HG03060 (cell line): ENCODE measurements around the gene ASPM.
A peak's percentile ranks its signal among the peaks of the same experiment; 100 is the strongest.

Experiments used
- ATAC-seq: cut with Tn5 transposase; IDR thresholded peaks from one replicate; pipeline ENCODE4 v1.9.1; 2021; ENCODE audit warnings: low read depth, moderate number of reproducible peaks; ENCODE audit not compliant: unreplicated experiment

Gene ASPM

DNA sequence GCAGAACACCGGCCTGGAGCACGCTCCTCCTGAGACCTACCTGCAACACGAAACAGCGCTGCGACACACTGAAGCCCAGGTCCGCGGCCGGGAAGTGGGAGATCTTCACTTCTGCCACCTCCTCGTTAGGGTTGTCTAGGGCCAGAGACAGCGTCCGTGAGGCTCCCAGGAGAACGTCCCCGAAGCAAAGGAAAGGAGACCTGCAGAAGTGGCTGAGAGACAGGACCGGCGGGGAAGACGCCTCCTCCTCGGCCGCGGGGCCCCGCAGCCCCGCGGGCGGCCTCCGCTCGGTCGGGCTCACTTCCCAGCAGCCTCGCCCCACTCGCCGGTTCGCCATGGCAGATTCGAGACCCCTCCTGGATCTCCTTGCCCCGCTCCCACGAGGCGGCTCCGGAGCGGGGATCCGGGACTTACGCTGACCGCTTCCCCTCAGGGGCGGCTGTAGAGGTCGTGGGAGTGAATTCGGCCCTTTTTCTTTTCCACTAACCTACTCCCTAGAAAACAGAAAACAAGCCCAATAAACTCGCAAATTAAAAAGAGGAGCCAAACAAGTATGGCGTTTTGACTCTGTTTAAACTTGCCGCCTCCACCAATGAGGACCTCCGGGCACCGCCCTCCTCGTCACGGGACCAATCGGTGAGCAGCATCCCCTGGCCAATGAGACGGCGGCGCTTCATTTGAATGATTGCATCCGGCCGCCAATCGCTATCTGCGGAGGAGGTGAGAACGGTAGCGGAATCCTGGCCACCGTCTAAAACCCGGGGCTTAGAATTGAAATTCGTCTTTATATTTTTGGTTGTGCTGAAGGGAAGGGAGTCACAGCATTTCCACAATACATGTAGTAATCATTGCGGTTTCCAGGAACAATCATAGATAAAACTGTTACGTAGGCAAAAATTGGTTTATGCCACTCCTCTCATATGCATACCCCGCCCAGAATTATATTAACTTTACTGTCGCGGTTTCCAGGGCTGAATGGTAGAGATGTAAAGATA, at the start of gene ASPM:
TSS of gene ASPM (minus strand) at position 569 of the 995 bp plus-strand sequence. CDS start at position 337, 232 bp downstream.
- ATAC-seq: peak; percentile 93

GRCh38 chr1:197195100-197195499, 48.6 kb upstream of the ASPM start:
- ATAC-seq: no peak

DNA sequence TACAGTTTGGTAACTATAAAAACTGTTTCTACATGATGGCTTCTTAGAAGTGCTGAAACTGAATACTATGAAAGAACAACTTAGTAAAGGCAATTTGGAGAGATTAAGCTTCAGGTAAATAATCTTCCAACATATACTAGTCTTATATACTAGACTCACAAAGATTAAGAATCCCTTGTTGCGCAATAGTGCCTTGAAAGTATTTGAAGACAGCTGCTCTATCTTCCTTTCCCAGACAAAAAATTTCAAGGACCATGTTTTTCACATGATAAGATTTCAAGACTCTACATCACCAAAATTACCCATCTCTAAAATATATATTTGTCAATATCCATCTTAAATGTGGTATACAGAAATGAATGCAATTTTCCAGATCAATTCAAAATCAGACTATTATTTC, 37.7 kb upstream of the ASPM start:
- no peak for ATAC-seq

DNA sequence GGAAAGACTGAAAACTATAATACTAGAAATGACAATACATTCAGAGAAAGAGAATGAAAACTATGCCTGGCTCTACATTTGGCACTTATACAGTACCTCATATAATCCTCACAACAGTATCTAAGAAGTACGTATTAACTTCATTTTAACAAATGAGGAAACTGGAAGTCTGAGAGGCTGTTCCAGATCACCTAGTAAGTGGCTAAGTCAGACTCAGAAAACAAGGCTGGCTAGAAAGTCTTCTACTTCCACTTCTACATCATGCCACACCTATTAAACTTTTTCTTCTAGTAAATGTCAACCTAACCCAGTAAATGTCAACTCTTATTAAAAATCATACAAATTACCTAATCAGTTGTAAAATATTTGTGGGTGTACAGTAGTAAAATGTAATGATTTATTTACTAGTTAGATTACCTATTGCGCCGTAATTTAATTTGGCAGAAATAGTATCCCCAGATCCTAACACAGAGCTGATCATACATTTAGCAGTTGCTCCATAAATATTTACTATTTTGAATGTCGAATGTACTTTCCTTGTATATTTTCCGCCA, 36.8 kb upstream of the ASPM start:
- no peak for ATAC-seq

DNA sequence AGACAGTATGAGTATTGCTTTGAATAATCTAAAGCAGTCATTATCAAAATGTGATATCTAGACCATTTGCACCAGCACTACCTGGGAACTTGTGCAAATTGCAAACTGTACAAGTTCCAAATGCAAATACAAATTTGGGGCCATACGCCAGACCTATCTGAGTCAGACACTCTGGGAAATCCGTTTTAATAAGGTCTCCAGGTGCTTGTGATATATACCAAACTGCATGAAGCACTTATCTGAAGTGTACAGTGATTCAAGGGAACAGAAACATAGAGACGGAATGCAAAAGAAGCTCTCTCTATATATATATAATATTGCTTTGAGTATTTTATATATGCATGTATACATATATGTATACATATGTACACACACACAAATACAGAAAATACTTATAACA, 36.2 kb upstream of the ASPM start:
- ATAC-seq: no peak

DNA sequence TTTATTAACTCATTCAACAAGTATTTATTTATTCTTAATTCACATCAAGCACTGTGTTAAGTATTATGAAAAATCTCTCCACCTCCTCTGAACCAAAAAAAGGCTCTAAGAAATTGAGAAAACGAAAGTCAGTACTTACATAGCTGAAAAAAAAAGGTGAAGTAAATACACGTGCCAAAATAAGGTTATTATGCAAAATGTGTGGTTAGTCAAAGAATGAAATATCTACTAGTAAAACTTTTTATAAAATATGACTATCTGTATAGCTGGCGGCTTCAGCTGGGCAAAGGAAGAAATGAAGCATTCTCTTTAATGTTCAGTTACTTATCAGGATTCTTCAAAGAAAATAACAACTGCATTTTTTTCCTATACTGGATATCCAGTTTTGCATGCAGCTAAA, 35.5 kb upstream of the ASPM start:
- peak; percentile 47 for ATAC-seq

- ATAC-seq: no peak
Observed at GRCh38 chr1:197180252-197180878, 33.9 kb upstream of the ASPM start.

DNA sequence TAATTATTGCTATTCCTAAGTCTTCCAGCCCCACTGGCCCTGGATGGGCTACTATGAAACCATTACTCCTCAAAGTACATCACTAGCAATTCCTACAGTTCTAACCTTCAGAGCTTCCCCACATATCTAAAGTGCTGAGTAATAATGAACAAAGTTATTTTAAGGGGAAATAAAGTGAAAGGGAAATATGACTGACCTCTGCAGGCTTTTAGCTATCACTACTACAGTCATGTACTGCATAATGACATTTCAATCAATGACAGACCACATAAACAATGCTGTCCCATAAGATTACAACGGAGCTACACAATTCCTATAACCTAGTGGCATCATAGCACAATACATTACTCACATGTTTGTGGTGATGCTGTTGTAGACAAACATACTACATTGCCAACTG, 32.5 kb upstream of the ASPM start:
- ATAC-seq: peak; percentile 70

GRCh38 chr1:197174818-197175217, 28.3 kb upstream of the ASPM start:
- ATAC-seq: no peak

GRCh38 chr1:197173571-197174507, 27.4 kb upstream of the ASPM start:
- ATAC-seq: no peak

DNA sequence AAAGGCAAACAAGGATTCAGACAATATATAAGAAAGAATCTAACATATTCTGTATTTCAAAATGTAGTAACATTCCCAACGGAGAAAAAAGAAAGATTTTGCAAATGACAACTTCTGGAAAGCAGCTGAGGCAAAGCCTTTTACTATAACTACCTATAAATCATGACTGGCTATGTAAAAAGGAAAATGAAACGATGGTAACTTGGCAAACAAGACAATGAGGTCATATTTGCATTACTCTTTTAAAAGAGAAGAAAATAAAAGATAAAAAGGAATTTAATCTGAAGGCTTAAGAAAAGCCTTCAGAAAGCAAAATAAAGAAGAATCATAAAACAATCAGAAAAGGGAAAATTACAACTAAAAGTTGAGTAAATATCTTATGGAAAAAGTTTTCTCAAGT, 25.1 kb upstream of the ASPM start:
- no peak for ATAC-seq

DNA sequence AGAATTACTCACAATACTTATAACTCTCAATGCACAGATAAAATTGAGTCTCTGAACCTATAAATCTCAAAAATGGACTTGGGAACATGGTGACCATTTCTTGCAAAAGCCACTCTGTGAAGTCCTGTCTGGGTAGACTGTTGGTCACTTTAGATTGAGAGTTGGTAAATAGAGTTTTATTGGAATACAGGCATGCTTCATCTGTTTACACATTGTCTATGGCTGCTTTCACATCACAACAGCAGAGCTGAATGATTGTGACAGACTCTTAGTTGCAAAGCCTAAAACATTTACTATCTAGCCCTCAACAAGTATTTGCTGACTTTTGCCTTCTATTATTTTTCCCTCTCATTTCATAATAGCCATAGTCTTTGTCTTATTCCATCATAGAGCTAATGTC, 24.1 kb upstream of the ASPM start:
- no peak for ATAC-seq

DNA sequence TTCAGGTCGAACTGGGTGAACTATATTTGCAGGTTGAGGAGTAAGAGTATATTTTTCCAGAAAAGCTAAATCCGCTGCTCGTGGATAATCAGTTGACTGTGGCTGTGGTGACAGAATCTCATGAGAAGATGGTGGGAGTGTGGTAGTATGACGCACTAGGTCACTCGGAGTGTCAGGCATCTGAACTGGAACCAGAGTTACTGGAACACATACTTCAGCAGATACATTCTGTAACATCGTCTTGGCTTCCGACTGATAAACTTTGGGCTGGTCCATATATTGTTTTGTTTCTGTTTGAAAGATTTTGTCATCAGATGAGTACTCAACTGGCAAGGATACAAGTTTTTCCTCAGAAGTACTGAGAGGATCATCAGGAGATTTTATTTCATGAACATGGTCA, 13.0 kb upstream of the ASPM start:
- no peak for ATAC-seq

DNA sequence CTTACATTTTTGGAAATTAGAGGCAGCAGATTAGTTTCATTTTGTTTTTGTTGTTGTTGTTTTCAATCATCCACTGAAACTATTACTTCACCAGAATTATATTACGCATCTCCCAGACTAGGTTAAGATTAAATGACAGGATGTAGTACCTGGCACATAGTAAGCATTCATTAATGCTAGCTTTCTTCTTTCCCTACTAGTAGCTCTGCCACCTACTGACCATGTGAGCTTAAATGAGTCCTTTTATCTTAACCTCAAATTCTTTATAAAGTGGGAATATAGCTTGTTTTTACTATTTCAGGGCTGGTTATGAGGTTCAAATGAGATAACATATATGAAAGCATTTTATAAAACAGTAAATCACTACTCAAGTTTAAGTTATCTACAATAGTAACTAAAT, 10.2 kb upstream of the ASPM start:
- no peak for ATAC-seq

GRCh38 chr1:197152662-197153061, 6.2 kb upstream of the ASPM start:
- no peak for ATAC-seq

DNA sequence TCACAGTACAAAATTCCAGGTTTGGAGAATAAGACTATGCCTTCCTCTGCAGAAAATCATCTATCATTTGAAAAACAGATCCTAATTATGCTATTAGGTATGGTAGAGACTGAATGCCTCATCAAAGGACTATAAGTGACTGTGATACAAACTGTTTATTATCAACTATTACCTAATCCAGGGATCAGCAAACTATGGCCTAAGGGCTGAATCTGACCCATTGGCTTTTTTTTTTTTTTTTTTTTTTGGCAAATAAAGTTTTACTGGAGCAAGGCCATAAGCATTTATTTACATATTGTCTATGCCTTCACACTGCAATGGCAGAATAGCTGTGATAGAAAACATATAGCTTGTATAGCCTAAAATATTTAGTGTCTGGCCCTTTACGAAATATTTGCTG, 4.7 kb upstream of the ASPM start:
- no peak for ATAC-seq

DNA sequence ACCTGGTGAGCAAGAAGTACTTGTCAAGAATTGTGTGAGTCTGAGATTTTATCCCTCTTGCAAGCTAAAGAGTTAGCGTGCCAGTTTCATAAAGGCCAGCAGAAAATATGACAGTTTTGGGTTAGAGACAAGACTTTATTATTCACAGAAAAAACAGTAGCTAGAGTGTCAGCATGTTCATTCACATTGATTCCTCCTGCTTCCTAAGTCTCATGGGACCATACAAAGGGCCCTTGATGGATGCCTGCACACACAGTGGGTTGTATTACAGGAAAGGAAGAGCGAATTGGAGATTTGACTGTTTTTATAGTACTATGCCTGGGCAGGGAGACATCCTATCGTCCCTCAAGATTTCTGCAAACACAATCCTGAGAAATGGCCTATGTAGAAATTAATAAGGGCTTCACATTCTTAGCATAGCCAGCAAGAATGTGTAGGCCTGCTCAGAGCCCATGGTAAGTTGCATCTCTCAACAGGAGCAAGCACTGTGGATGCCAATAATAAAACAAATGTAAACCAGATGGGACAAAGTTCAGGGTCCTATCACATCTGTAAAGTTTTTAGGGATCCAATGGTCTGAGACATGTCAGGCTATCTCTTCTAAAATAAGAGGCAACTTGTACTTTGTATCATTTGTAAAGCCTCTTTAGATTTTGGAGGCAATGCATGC, 4.0 kb upstream of the ASPM start:
- no peak for ATAC-seq

DNA sequence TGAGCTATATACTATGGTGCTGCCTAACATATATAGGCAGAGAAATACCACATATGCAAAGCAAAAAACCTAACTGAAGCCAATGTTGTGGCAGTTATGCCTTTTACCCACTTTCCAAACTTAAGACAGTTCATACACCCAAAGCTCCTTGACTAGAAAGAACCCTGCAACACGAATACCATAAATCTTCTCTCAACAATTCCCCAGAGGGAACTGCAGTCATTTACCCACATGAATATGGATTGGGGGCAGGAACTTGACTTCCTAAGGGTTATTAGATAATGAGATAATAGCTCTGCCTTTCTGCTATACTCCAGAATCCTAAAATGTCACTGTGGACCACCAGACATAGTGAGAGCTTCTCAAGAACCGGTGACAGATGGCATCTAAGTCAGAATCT, 2.9 kb upstream of the ASPM start:
- ATAC-seq: no peak

- ATAC-seq: no peak
Observed at GRCh38 chr1:197145446-197146024, 934 bp downstream of the ASPM start.
